ENCODE results near the gene JARID2.

DNA sequence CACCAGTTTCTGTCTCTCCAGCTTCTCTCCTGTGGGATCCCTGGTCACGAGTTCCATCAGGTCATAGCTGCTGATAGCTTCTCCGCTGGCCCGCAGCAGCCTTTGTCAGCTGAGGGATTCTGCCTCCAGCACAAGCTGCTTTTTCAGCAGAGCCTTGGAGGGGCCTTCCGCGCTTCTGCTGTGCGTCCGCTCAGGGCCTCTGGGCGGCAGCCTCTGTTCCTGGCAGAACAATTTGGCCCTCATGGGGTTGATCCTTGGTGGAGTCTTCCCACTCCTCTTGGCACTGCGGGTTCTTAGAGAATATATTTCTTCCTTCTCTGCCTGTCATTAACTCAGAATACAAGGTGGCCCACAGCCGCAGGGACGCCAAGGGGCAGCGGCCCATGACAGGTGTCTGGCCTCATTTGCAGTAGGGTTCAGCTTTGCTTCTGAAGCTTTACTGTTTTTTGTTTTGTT is 258.2 kb downstream of the JARID2 start:
- TF ChIP-seq POLR2AphosphoS5 (IDR thresholded peaks at IDR 0.05; ENCODE audit: borderline replicate concordance, low read depth, low read length), result no peak
- TF ChIP-seq EZH2 (IDR thresholded peaks at IDR 0.05), result no peak
- TF ChIP-seq FOXP2 (optimal IDR thresholded peaks at IDR 0.05; ENCODE audit: control extremely low read depth, extremely low read length, insufficient read depth), result no peak
